Measurements from ENCODE around the gene CC2D2B.

CC2D2B gene

DNA sequence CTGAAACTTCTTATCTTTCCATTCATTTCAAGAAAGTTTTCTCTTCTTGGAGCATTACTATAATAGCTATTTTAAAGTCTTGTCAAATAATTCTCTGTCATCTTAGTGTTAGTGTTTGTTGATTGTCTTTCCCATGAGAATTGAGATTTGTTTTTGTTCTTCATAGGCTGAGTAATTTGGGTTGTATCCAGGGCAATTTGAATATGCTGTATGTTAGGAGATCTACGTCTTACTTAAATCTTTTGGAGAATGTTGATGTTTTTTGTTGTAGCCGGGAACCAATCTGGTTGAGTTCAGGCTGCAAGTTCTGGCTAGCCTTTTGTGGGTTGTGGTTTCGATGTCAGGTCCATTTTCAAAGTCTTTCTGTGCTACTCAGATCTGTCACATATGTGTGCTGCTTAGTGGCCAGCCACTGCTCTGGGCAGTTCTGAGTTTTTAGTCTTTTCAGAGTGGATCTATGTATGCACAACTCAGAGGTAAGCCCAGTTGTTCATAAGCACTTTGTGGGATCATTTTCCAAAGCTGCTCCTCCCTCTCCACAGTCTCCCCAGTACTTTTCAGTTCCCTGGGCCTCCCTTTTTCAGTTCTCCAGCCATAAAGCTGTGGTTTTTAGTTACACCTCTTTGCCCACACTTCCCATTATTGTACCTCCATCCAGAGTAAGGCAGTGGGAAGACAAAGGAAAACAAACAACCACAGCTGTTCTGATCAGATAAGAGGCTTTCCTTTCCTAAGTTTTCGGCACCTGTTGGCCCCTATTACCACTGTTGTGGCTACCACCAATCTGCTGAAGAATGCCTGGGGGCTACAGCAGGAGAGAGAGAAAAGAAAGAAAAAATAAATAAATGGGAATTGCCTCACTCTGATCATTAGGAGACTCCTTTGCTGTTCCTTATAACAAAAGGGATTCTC, 131.0 kb downstream of the CC2D2B start:
- TF ChIP-seq, protein P1, sequence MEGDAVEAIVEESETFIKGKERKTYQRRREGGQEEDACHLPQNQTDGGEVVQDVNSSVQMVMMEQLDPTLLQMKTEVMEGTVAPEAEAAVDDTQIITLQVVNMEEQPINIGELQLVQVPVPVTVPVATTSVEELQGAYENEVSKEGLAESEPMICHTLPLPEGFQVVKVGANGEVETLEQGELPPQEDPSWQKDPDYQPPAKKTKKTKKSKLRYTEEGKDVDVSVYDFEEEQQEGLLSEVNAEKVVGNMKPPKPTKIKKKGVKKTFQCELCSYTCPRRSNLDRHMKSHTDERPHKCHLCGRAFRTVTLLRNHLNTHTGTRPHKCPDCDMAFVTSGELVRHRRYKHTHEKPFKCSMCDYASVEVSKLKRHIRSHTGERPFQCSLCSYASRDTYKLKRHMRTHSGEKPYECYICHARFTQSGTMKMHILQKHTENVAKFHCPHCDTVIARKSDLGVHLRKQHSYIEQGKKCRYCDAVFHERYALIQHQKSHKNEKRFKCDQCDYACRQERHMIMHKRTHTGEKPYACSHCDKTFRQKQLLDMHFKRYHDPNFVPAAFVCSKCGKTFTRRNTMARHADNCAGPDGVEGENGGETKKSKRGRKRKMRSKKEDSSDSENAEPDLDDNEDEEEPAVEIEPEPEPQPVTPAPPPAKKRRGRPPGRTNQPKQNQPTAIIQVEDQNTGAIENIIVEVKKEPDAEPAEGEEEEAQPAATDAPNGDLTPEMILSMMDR (IDR thresholded peaks at IDR 0.05; ENCODE audit: borderline replicate concordance, insufficient read depth, low read depth, low read length), result no peak
- no peak overlapping the region for H3K4me3 ChIP-seq (ENCODE audit: low read depth, low read length)

DNA sequence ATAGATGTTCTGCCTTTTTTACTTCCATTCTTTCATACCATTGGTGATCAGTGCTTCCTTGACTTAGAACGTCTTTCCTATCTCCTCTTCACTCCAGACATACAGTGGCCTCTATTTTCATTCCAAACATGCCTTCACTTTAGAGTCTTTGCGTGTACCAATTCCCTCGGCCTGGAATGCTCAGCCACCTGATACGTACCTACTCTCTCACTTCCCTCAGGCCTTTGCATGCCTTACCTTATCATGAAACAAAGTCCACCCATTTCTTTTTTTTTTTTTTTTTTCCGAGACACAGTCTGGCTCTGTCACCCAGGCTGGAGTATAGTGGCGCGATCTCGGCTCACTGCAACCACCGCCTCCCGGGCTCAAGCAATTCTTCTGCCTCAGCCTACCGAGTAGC, 133.4 kb downstream of the CC2D2B start:
- TF ChIP-seq, protein P1 (IDR thresholded peaks at IDR 0.05; ENCODE audit: borderline replicate concordance, insufficient read depth, low read depth, low read length), result no peak
- no peak overlapping the region for H3K4me3 ChIP-seq (ENCODE audit: low read depth, low read length)

DNA sequence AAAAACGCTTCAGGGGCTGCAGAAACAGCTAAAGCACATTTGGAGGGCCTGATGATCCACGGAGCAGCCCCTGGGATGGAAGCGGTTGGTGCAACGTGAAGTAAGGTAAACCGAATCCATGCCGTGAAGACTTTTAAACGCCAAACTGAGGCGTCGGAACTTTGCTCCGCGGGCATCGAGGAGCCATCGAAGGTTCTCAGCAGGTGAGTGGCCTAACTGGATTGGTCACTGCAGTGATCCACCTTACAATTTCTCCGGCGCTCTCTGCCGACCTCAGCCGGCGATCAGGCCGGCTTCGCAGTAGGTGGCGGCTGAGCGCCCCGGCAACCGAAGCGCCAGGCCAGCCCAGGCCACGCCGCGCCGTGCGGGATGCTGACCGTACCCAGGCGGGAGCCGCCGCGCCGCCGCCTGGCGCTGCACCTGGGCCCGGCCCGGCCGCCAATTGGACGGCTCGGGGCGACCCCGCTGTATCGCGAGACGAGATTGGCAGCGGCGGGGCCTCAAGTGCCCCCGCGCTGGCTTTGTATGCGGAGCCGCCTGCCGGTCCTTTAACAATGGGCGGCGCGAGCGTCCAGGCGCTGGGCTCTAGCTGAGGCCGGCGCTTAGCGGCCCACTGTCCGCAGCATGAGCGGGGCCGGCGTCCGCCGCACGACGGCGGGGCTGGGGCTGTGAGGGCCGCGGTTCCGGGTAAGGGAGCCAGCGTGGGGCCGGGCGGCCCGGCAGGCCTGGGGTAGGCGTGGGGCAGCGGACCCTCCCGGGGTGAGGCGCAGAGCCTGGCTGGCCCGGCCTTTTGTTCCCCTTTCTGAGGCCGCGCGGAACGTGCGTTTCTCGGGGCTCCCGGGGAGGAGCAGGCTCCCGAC, 135.5 kb downstream of the CC2D2B start, which contains the start of gene CCNJ:
Gene CCNJ (plus strand): TSS at position 551 of the 860 bp plus-strand sequence. CDS start 811 bp downstream, outside the sequence.
- TF ChIP-seq, protein P1 (IDR thresholded peaks at IDR 0.05; ENCODE audit: borderline replicate concordance, insufficient read depth, low read depth, low read length), result peak; percentile 8; the same call in 1 of the 2 replicates
- peak within 1 kb of the TSS; percentile 93 for H3K4me3 ChIP-seq (ENCODE audit: low read depth, low read length)

DNA sequence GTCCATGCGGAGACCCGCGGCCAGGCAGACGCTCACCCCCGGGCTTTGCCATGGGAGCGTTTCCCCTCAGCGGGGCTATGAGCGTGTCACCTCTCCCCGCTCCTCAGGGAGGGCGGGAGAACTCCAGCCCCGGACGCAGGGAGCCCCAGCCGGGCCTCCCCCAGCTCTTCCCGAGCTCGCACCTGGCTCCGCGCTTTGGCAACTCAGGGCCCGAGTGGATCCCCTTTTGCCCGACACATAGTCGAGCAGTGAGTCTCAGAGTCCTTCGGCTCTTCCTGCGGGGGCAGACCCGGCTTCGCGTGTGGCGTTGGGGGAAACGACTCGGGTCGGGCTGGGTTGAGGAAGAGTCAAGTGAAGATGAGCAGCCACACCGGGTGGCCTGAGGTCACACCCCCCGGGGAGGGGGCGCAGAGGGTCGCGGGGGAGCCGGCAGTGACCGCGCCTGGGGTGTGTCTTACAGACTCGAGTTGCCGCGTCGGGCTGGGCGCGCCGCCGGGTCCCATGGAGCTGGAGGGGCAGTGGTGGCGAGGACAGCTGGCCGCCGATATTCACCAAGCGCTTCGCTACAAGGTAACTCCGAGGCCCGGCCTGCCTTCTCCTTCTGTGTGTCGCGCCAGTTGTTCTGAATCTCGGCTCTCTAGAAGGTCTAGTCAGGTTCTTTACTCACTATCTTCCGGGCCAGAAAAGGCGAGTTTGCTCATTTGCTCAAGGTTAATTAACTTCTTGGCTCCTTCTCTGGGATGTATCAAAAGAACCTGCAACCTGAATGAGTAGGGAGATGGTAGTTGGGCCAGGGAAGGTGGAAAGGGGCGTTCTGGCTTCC, 136.3 kb downstream of the CC2D2B start:
- TF ChIP-seq, protein P1 (IDR thresholded peaks at IDR 0.05; ENCODE audit: borderline replicate concordance, insufficient read depth, low read depth, low read length), result no peak
- peak overlapping the region; percentile 93 for H3K4me3 ChIP-seq (ENCODE audit: low read depth, low read length)

DNA sequence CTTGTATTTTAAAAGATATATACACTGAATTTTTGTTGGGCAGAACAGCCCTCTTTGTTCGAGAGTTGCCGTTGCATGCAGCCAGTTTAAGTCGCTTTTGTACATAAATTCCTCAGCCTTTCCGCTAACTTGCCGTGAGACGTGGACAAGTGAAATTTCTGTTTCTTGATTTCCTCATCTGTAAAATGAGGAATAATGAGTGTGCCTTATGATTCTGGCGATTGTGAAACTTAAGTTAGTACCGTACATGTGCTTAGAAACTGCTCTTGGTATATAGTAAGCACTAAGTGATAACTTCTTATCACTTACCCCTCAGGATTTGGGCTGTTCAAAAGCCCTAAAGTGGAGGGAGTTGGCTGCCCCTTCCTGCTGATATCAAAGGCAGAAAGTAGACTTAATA, 137.0 kb downstream of the CC2D2B start:
- peak overlapping the region; percentile 93 for H3K4me3 ChIP-seq (ENCODE audit: low read depth, low read length)

DNA sequence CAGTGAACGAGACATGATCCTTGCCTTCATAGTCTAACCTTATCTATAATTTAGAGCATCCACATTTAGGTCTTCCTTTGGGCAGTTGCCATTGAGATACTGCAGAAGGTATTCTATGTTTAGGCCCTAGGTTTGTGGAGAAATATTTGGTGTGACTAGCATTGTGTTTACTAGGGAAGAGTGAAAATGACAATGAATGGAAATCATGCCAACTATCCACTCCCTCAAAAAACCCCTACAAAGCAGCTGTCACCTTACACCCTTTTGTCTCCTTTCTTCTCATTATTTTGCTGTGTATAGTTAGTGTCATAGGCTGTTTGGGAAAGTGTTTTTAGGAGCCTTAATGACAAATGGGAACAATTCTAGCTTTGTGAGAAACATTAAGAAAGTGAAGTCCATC, 138.8 kb downstream of the CC2D2B start:
- TF ChIP-seq, protein P1 (IDR thresholded peaks at IDR 0.05; ENCODE audit: borderline replicate concordance, insufficient read depth, low read depth, low read length), result no peak
- no peak overlapping the region for H3K4me3 ChIP-seq (ENCODE audit: low read depth, low read length)

More for the DNA sequence above, 137.0 kb downstream of the CC2D2B start:
- TF ChIP-seq, protein P1 (IDR thresholded peaks at IDR 0.05; ENCODE audit: borderline replicate concordance, insufficient read depth, low read depth, low read length), result no peak
